K562 (cell line): Measurements from ENCODE around the gene LAIR2. TPM values are rescaled to one million over a fixed set of nuclear protein-coding genes. Genes with fewer than 3 reads are reported as not detected.
A peak's percentile ranks its signal among the peaks of the same experiment; 100 is the strongest.

Experiments used
- ATAC-seq: fragments of 200-7000 bp; cut with Tn5 transposase; 3 replicates; pipeline ENCODE4 v1.9.1; 2020; ENCODE audit warnings: moderate library complexity
- BruUV-seq: library from RNA; stranded (reverse); fragments of 400-500 nt; replicated peaks from 2 replicates; lab custom pipeline; 2021; lab: Mats Ljungman, UMichigan
- CTCF ChIA-PET: fragments of 300-600 bp; formaldehyde crosslinking; extraction: SDS; loops from one replicate; lab custom pipeline; 2021; ENCODE audit warnings: low intra/inter-chr PET ratio; lab: Yijun Ruan, JAX
- POLR2A ChIA-PET: fragments of 300-600, 350-650 bp; sonication (Branson Sonifier 250); formaldehyde crosslinking; extraction: SDS; loops from one replicate; lab custom pipeline; 2021; ENCODE audit warnings: antibody characterized with exemption, inconsistent platforms; lab: Yijun Ruan, JAX
- DNase-seq, 4 experiments: peaks; one replicate each; pipeline versions ENCODE4 v3.0.0 to v3.0.0-alpha.2; 2011 to 2018; ENCODE audit warnings: low spot score in 3 of 4, mixed read lengths in 3 of 4; ENCODE audit errors: extremely low read depth in 1 of 4
- FAIRE-seq: peaks from 2 replicates; lab custom pipeline; 2011; peaks lifted over from hg19 to GRCh38; lab: Jason Lieb, UNC
- H2AFZ ChIP-seq: 2 replicates; pipeline ENCODE4 v1.6.0; 2011; ENCODE audit warnings: low read depth, low read length, control low read depth, inconsistent platforms
- H3K27ac ChIP-seq: fragments of 200-600 bp; 3 replicates; pipeline ENCODE4 v1.8.0; 2011; ENCODE audit warnings: low read depth, mild to moderate bottlenecking, control low read depth, inconsistent platforms, low read length, moderate library complexity, mixed read lengths; ENCODE audit errors: extremely low read depth
- H3K27me3 ChIP-seq, 2 experiments: fragments of 300-600 bp in 1 of 2; 2 replicates in 1 of 2; 3 replicates in 1 of 2; pipeline versions ENCODE4 v1.6.0 to v1.8.0; 2011; ENCODE audit warnings: inconsistent platforms in 2 of 2, low read length in 2 of 2, mild to moderate bottlenecking in 1 of 2, mixed read lengths in 1 of 2, moderate library complexity in 1 of 2; ENCODE audit not compliant: control insufficient read depth in 2 of 2, insufficient read depth in 2 of 2
- H3K36me3 ChIP-seq: fragments of 300-600 bp; 3 replicates; pipeline ENCODE4 v1.8.0; 2011; ENCODE audit warnings: mild to moderate bottlenecking, low read length, inconsistent platforms; ENCODE audit not compliant: control insufficient read depth, insufficient read depth
- H3K4me1 ChIP-seq, 2 experiments: fragments of 200-600 bp in 1 of 2; replicated peaks in 1 of 2; 2 replicates in 1 of 2; 3 replicates in 1 of 2; pipeline versions ENCODE4 v1.5.1 to v1.8.0; 2011; ENCODE audit warnings: inconsistent platforms in 2 of 2, low read length in 2 of 2, mild to moderate bottlenecking in 1 of 2, mixed read lengths in 1 of 2, moderate library complexity in 1 of 2; ENCODE audit not compliant: control insufficient read depth in 2 of 2, insufficient read depth in 2 of 2
- H3K4me2 ChIP-seq: 2 replicates; pipeline ENCODE4 v1.6.1; 2011; ENCODE audit warnings: low read length, control low read depth, inconsistent platforms, mixed read lengths; ENCODE audit not compliant: insufficient read depth
- H3K4me3 ChIP-seq: fragments of 200-600 bp; sonication (generic), shearing (Covaris generic); 2 replicates; pipeline ENCODE4 v1.5.1; 2016; ENCODE audit warnings: control low read depth, inconsistent platforms
- H3K79me2 ChIP-seq: fragments of 200-600 bp; 3 replicates; pipeline ENCODE4 v1.8.0; 2011; ENCODE audit warnings: low read length, inconsistent platforms; ENCODE audit not compliant: control insufficient read depth, insufficient read depth
- H3K9ac ChIP-seq, 2 experiments: 2 replicates each; pipeline versions ENCODE4 v1.6.0 to v1.6.1; 2011; ENCODE audit warnings: low read depth in 2 of 2, low read length in 2 of 2, control low read depth in 1 of 2, inconsistent platforms in 1 of 2, mild to moderate bottlenecking in 1 of 2, mixed read lengths in 1 of 2; ENCODE audit not compliant: insufficient read depth in 1 of 2
- H3K9me1 ChIP-seq: one replicate; pipeline ENCODE4 v1.6.0; 2011; ENCODE audit warnings: inconsistent platforms, mild to moderate bottlenecking, low read length, moderate library complexity; ENCODE audit not compliant: control insufficient read depth, insufficient read depth
- H3K9me3 ChIP-seq: replicated peaks from 2 replicates; pipeline ENCODE4 v1.5.1; 2011; ENCODE audit warnings: low read depth, low read length, inconsistent platforms; ENCODE audit not compliant: control insufficient read depth, insufficient read depth
- H4K20me1 ChIP-seq: replicated peaks from 2 replicates; pipeline ENCODE4 v1.6.1; 2011; ENCODE audit warnings: low read length, inconsistent platforms, mixed read lengths; ENCODE audit not compliant: control insufficient read depth, insufficient read depth
- HDAC1 ChIP-seq, 2 experiments: fragments of 450-650 bp; IDR thresholded peaks; 2 replicates each; pipeline ENCODE4 v1.6.1; 2016 to 2017; ENCODE audit warnings: inconsistent platforms in 1 of 2, mild to moderate bottlenecking in 1 of 2, moderate library complexity in 1 of 2
- KLF16 ChIP-seq: IDR thresholded peaks from 2 replicates; pipeline ENCODE4 v1.6.1; 2016; ENCODE audit warnings: antibody characterized with exemption
- POLR2AphosphoS5 ChIP-seq: IDR thresholded peaks from 2 replicates; pipeline ENCODE4 v1.6.1; 2011; ENCODE audit warnings: mild to moderate bottlenecking, low read depth, low read length, moderate library complexity; ENCODE audit not compliant: control insufficient read depth, insufficient read depth
- POLR2G ChIP-seq: fragments of 200-400 bp; formaldehyde crosslinking; IDR thresholded peaks from 2 replicates; pipeline ENCODE4 v1.6.1; 2017; ENCODE audit warnings: low read depth, mild to moderate bottlenecking, antibody characterized with exemption, low read length, moderate library complexity
- RBFOX2 ChIP-seq: fragments of 200-400 bp; formaldehyde crosslinking; IDR thresholded peaks from 2 replicates; pipeline ENCODE4 v1.6.1; 2017; ENCODE audit warnings: low read depth, mild to moderate bottlenecking, low read length, moderate library complexity
- WGBS: fragments of 100-300 bp; shearing (Covaris generic); methylation state at CpG from one replicate; pipeline ENCODE4 v1.1.6; 2016; ENCODE audit warnings: low coverage, mixed read lengths; ENCODE audit not compliant: insufficient coverage; ENCODE audit errors: missing lambda C conversion rate; 5-methylcytosine and 5-hydroxymethylcytosine counted together
- in situ Hi-C: fragments of 300-500 bp; cut with MboI; formaldehyde crosslinking; loops from 4 replicates; pipeline ENCODE4 v1.15.0; 2018; ENCODE audit warnings: inconsistent platforms, mixed read lengths
- intact Hi-C: fragments of 100-400 bp; cut with micrococcal nuclease; formaldehyde crosslinking; loops from 2 replicates; pipeline ENCODE4 v1.14.2; 2022
- polyA plus RNA-seq, 8 experiments: library from polyadenylated mRNA; depleted of rRNA in 4 of 8; stranded (reverse) in 5 of 8; unstranded in 3 of 8; fragments of >200 nt; fragmentation: Nextera tagmentation in 2 of 8; fragmentation: Illumina TruSeq in 1 of 8; extraction: Ambion mirVana in 2 of 8; extraction: Trizol in 1 of 8; gene quantifications; 2 replicates each; pipeline versions ENCODE4 v1.2.1 to v1.2.3, GENCODE V29; 2011 to 2014; ENCODE audit warnings: inconsistent platforms in 1 of 8, missing spikeins in 1 of 8
- total RNA-seq, 7 experiments: library from RNA; depleted of rRNA in 6 of 7; stranded (reverse); fragments of >200 nt in 6 of 7; fragmentation: Illumina TruSeq in 2 of 7; extraction: Trizol in 2 of 7; gene quantifications; 2 replicates each; pipeline versions ENCODE4 v1.2.1 to v1.2.3, GENCODE V29; 2011 to 2021; ENCODE audit warnings: low replicate concordance in 1 of 7

Gene LAIR2
- total and polyA plus RNA-seq, 9 of the 15 experiments (the other 6 are each of a cell fraction or from before 2014, with no cell fraction given) = not detected

GRCh38 chr19:54453921-54454780, 48.5 kb upstream of the LAIR2 start:
- POLR2A ChIA-PET = interaction anchor here (3.4 kb wide), 1 partner anchor 9 kb away, joined by 34 read pairs; the partner anchor contains the start of gene LENG9
- Histone ChIP-seq H3K27ac (no peak overlapping the region), H3K36me3 (peaks cover 88% of the 10 kb centered on the region), H3K9me3 (no peaks in the 10 kb centered on the region), H3K9me1 (peaks cover 12% of the 10 kb centered on the region), H3K27me3 (no peaks in the 10 kb centered on the region), H2AFZ (no peak overlapping the region), H3K4me3 (no peak overlapping the region), H3K9ac (peak overlapping the region in 1 of 2 experiments; percentile 27; a peak in 1 of 4 replicates), H3K4me2 (no peak overlapping the region), H3K79me2 (peaks cover 51% of the 10 kb centered on the region), H4K20me1 (peaks cover 36% of the 10 kb centered on the region), H3K4me1 (peaks cover 11 to 37% of the 10 kb centered on the region in 2 experiments; a peak in 4 of 5 replicates)
- FAIRE-seq (no peak), DNase-seq (peak in 1 of 4 experiments; percentile 10), ATAC-seq (no peak)
- intact Hi-C loops (no loop called here), in situ Hi-C loops (no loop called here)
- TF ChIP-seq POLR2G = peak; percentile 60
- TF ChIP-seq RBFOX2 = peak; percentile 68
- TF ChIP-seq KLF16 = no peak
- TF ChIP-seq POLR2AphosphoS5 = 0 out of 2 replicates have a peak, but pooled peaks have one; percentile 9
- TF ChIP-seq HDAC1 (IDR thresholded peaks at IDR 0.05) = no peak
- CTCF ChIA-PET = no interaction called here
- no TSS peak for BruUV-seq
- 97% methylated on average over 27 of the region's 31 CpGs for WGBS
